Mucosa of gallbladder (tissue), 1 donor: Measurements from ENCODE around the gene TMEM26. TPM values are rescaled to one million over a fixed set of nuclear protein-coding genes. Genes with fewer than 3 reads are reported as not detected.

Experiments
- DNase-seq: peaks from one replicate; pipeline ENCODE4 v3.0.0-alpha.2; 2020; ENCODE audit warnings: low spot score
- total RNA-seq: library from RNA; stranded (reverse); gene quantifications from one replicate; pipeline ENCODE4 v1.2.1, GENCODE V29; 2021
- donor health status: DM: no; HTN: no; CAD: no.

TMEM26 gene
- total RNA-seq, 1 donor from 2014 or later = 0.55 TPM

- no peak for DNase-seq
Measured at GRCh38 chr10:61460835-61461234, 7.7 kb upstream of the TMEM26 start.

GRCh38 chr10:61458031-61458430 lies 4.8 kb upstream of the TMEM26 start:
- no peak for DNase-seq

- no peak for DNase-seq
Measured at GRCh38 chr10:61456095-61456789, 3.1 kb upstream of the TMEM26 start.

GRCh38 chr10:61455656-61456055 lies 2.5 kb upstream of the TMEM26 start:
- no peak for DNase-seq

GRCh38 chr10:61454541-61454940 lies 1.4 kb upstream of the TMEM26 start:
- DNase-seq = no peak

- DNase-seq = no peak
Measured at GRCh38 chr10:61452151-61452651, 980 bp downstream of the TMEM26 start.

- DNase-seq = no peak
Measured at GRCh38 chr10:61451357-61451756, 1.8 kb downstream of the TMEM26 start.

- no peak for DNase-seq
Measured at GRCh38 chr10:61448841-61449600, 4.2 kb downstream of the TMEM26 start.

GRCh38 chr10:61448091-61448490 lies 5.1 kb downstream of the TMEM26 start:
- DNase-seq = no peak

- DNase-seq = no peak
Measured at GRCh38 chr10:61439058-61439609, 14.0 kb downstream of the TMEM26 start.

- no peak for DNase-seq
Measured at GRCh38 chr10:61438141-61438988, 14.8 kb downstream of the TMEM26 start.

- no peak for DNase-seq
Measured at GRCh38 chr10:61423178-61423577, 30.0 kb downstream of the TMEM26 start.

- DNase-seq = no peak
Measured at GRCh38 chr10:61417661-61418060, 35.5 kb downstream of the TMEM26 start.

- DNase-seq = no peak
Measured at GRCh38 chr10:61415824-61416223, 37.4 kb downstream of the TMEM26 start.

GRCh38 chr10:61411706-61412105 lies 41.5 kb downstream of the TMEM26 start:
- no peak for DNase-seq

- DNase-seq = no peak
Measured at GRCh38 chr10:61410353-61411070, 42.7 kb downstream of the TMEM26 start.

GRCh38 chr10:61409157-61409556 lies 44.0 kb downstream of the TMEM26 start:
- no peak for DNase-seq

- DNase-seq = no peak
Measured at GRCh38 chr10:61408105-61408504, 45.1 kb downstream of the TMEM26 start.

GRCh38 chr10:61406736-61407135 lies 46.4 kb downstream of the TMEM26 start:
- no peak for DNase-seq

- no peak for DNase-seq
Measured at GRCh38 chr10:61406242-61406641, 46.9 kb downstream of the TMEM26 start.

- no peak for DNase-seq
Measured at GRCh38 chr10:61404751-61405150, 48.4 kb downstream of the TMEM26 start.
